HT1080 (cell line): ENCODE results near the gene APPBP2. TPM values are rescaled to one million over a fixed set of nuclear protein-coding genes. Genes with fewer than 3 reads are reported as not detected.
"Not testable (repeated sequence)": the region's sequence is repeated elsewhere in the genome, so short reads cannot be mapped to it uniquely, and the experiment has no call there.

Experiments
- DNase-seq: peaks from one replicate; pipeline ENCODE4 v3.0.0-alpha.2; 2015; ENCODE audit warnings: low read depth
- total RNA-seq: library from RNA; depleted of rRNA; stranded (reverse); fragments of >200 nt; shearing (Covaris generic); gene quantifications from 2 replicates; pipeline ENCODE4 v1.2.3, GENCODE V29; 2014

The APPBP2 gene
- total RNA-seq, 1 experiment from 2014 or later: 15.7 TPM

GRCh38 chr17:60535382-60536279 lies 9.6 kb upstream of the APPBP2 start:
- DNase-seq: peak; percentile 34

GRCh38 chr17:60534613-60535157 lies 8.6 kb upstream of the APPBP2 start:
- no peak for DNase-seq

GRCh38 chr17:60534010-60534555 lies 8.0 kb upstream of the APPBP2 start:
- DNase-seq: no peak

GRCh38 chr17:60529806-60530205 lies 3.8 kb upstream of the APPBP2 start:
- no peak for DNase-seq

GRCh38 chr17:60528828-60529227 lies 2.8 kb upstream of the APPBP2 start:
- DNase-seq: no peak

GRCh38 chr17:60527701-60528100 lies 1.7 kb upstream of the APPBP2 start:
- DNase-seq: no peak

- no peak for DNase-seq
Observed at GRCh38 chr17:60526726-60527125, 684 bp upstream of the APPBP2 start.

GRCh38 chr17:60525328-60525684 lies 736 bp downstream of the APPBP2 start:
- DNase-seq: peak; percentile 4

GRCh38 chr17:60524463-60525327 lies 1.3 kb downstream of the APPBP2 start:
- DNase-seq: peak; percentile 21

GRCh38 chr17:60523822-60524221 lies 2.2 kb downstream of the APPBP2 start:
- no peak for DNase-seq

- DNase-seq: no peak
Observed at GRCh38 chr17:60522889-60523626, 3.0 kb downstream of the APPBP2 start.

- no peak for DNase-seq
Observed at GRCh38 chr17:60519795-60520194, 6.2 kb downstream of the APPBP2 start.

GRCh38 chr17:60515683-60516082 lies 10.4 kb downstream of the APPBP2 start:
- not testable (repeated sequence) for DNase-seq

GRCh38 chr17:60515199-60515598 lies 10.8 kb downstream of the APPBP2 start:
- not testable (repeated sequence) for DNase-seq

- DNase-seq: no peak
Observed at GRCh38 chr17:60514500-60514899, 11.5 kb downstream of the APPBP2 start.

GRCh38 chr17:60514053-60514452 lies 12.0 kb downstream of the APPBP2 start:
- no peak for DNase-seq

GRCh38 chr17:60513014-60513413 lies 13.0 kb downstream of the APPBP2 start:
- DNase-seq: no peak

- no peak for DNase-seq
Observed at GRCh38 chr17:60510723-60511122, 15.3 kb downstream of the APPBP2 start.

GRCh38 chr17:60510031-60510430 lies 16.0 kb downstream of the APPBP2 start:
- no peak for DNase-seq

GRCh38 chr17:60508384-60508980 lies 17.6 kb downstream of the APPBP2 start:
- no peak for DNase-seq

- peak; percentile 90 for DNase-seq
Observed at GRCh38 chr17:60506312-60506711, 19.7 kb downstream of the APPBP2 start.
